Natural killer cell (primary cell): ENCODE measurements around the gene KMT2B. TPM values are rescaled to one million over a fixed set of nuclear protein-coding genes. Genes with fewer than 3 reads are reported as not detected.

ENCODE experiments used
- ATAC-seq, 3 donors: fragments of 150-1000 bp in 2 of 3; fragments of 200-7000 bp in 1 of 3; cut with Tn5 transposase; 1 replicate in 1 of 3; 2 replicates in 2 of 3; pipeline ENCODE4 v1.10.0; 2021; ENCODE audit warnings: mild to moderate bottlenecking in 2 of 3, moderate library complexity in 2 of 3
- DNase-seq, 2 donors: peaks; one replicate each; pipeline versions ENCODE4 v3.0.0 to v3.0.0-alpha.2; 2013 to 2021; ENCODE audit warnings: mixed read lengths in 1 of 2
- H3K27ac ChIP-seq: one replicate; pipeline ENCODE4 v1.5.1; 2013; ENCODE audit warnings: mild to moderate bottlenecking, low read length
- H3K27me3 ChIP-seq: one replicate; pipeline ENCODE4 v1.6.1; 2013; ENCODE audit warnings: low read length; ENCODE audit not compliant: control insufficient read depth, insufficient read depth
- H3K36me3 ChIP-seq: one replicate; pipeline ENCODE4 v1.6.1; 2013; ENCODE audit warnings: low read length; ENCODE audit not compliant: control insufficient read depth, insufficient read depth
- H3K4me1 ChIP-seq: one replicate; pipeline ENCODE4 v1.6.1; 2013; ENCODE audit warnings: low read length; ENCODE audit not compliant: control insufficient read depth, insufficient read depth
- H3K4me3 ChIP-seq: one replicate; pipeline ENCODE4 v1.5.1; 2013; ENCODE audit warnings: low read length
- H3K9me3 ChIP-seq: one replicate; pipeline ENCODE4 v1.6.1; 2013; ENCODE audit warnings: low read length; ENCODE audit not compliant: control insufficient read depth, insufficient read depth
- H3K27ac Mint-ChIP-seq, 2 donors: one replicate each; pipeline ENCODE4 v1.8.0; 2022; ENCODE audit warnings: mild to moderate bottlenecking in 2 of 2, mixed read lengths in 2 of 2, moderate library complexity in 1 of 2
- H3K27me3 Mint-ChIP-seq, 2 donors: one replicate each; pipeline ENCODE4 v1.8.0; 2022; ENCODE audit warnings: low read depth in 2 of 2, mixed read lengths in 2 of 2
- H3K36me3 Mint-ChIP-seq: one replicate; pipeline ENCODE4 v1.8.0; 2022; ENCODE audit warnings: mixed read lengths
- H3K4me1 Mint-ChIP-seq, 2 donors: one replicate each; pipeline ENCODE4 v1.8.0; 2022; ENCODE audit warnings: mixed read lengths in 2 of 2
- H3K4me3 Mint-ChIP-seq: one replicate; pipeline ENCODE4 v1.8.0; 2022; ENCODE audit warnings: mild to moderate bottlenecking, moderate library complexity, mixed read lengths
- H3K9me3 Mint-ChIP-seq, 2 donors: one replicate each; pipeline ENCODE4 v1.8.0; 2022; ENCODE audit warnings: mixed read lengths in 2 of 2
- WGBS: methylation state at CpG from one replicate; pipeline ENCODE4 v1.1.7; 2013; ENCODE audit warnings: missing lambda C conversion rate; ENCODE audit not compliant: insufficient coverage; 5-methylcytosine and 5-hydroxymethylcytosine counted together
- intact Hi-C: fragments of 100-400 bp; cut with micrococcal nuclease; formaldehyde crosslinking; loops from one replicate; pipeline ENCODE4 v1.14.2; 2022
- total RNA-seq, 4 donors: library from RNA; stranded (reverse); fragments of 120-200 nt in 1 of 4; gene quantifications; one replicate each; pipeline versions ENCODE4 v1.2.3 to v1.2.4, GENCODE V29; 2013 to 2022
- TF ChIP-seq, protein P1 (sequence below): fragments of 200-600 bp; IDR thresholded peaks from one replicate; pipeline ENCODE4 v1.8.0; 2022; ENCODE audit warnings: antibody characterized with exemption

The KMT2B gene
- total RNA-seq, 3 donors from 2014 or later (not counting 1 experiment from before 2014, with no cell fraction given), result 60.8 to 70.9 (median 70.7) TPM

- H3K27me3 Mint-ChIP-seq, result no peaks in the 10 kb centered on the region
- intact Hi-C loops, result no loop called here
- peaks cover 2 to 24% of the 10 kb centered on the region in 2 donors for H3K4me1 Mint-ChIP-seq
- no peak overlapping the region for H3K27ac Mint-ChIP-seq
- H3K36me3 Mint-ChIP-seq, result no peaks in the 10 kb centered on the region
- TF ChIP-seq, protein P1, sequence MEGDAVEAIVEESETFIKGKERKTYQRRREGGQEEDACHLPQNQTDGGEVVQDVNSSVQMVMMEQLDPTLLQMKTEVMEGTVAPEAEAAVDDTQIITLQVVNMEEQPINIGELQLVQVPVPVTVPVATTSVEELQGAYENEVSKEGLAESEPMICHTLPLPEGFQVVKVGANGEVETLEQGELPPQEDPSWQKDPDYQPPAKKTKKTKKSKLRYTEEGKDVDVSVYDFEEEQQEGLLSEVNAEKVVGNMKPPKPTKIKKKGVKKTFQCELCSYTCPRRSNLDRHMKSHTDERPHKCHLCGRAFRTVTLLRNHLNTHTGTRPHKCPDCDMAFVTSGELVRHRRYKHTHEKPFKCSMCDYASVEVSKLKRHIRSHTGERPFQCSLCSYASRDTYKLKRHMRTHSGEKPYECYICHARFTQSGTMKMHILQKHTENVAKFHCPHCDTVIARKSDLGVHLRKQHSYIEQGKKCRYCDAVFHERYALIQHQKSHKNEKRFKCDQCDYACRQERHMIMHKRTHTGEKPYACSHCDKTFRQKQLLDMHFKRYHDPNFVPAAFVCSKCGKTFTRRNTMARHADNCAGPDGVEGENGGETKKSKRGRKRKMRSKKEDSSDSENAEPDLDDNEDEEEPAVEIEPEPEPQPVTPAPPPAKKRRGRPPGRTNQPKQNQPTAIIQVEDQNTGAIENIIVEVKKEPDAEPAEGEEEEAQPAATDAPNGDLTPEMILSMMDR, result no peak
- no peaks in the 10 kb centered on the region for H3K27me3 ChIP-seq
- no peak overlapping the region for H3K27ac ChIP-seq
- no peak for ATAC-seq
- H3K36me3 ChIP-seq, result peaks cover 84% of the 10 kb centered on the region
- WGBS, result 96% methylated on average over 23 of the region's 23 CpGs
- no peaks in the 10 kb centered on the region for H3K9me3 Mint-ChIP-seq
- H3K4me3 Mint-ChIP-seq, result no peak overlapping the region
- no peaks in the 10 kb centered on the region for H3K4me1 ChIP-seq
- DNase-seq, result no peak
- H3K9me3 ChIP-seq, result no peaks in the 10 kb centered on the region
- H3K4me3 ChIP-seq, result no peak overlapping the region
These were observed 7.5 kb downstream of the KMT2B start for GRCh38 chr19:35725216-35725861.

DNA sequence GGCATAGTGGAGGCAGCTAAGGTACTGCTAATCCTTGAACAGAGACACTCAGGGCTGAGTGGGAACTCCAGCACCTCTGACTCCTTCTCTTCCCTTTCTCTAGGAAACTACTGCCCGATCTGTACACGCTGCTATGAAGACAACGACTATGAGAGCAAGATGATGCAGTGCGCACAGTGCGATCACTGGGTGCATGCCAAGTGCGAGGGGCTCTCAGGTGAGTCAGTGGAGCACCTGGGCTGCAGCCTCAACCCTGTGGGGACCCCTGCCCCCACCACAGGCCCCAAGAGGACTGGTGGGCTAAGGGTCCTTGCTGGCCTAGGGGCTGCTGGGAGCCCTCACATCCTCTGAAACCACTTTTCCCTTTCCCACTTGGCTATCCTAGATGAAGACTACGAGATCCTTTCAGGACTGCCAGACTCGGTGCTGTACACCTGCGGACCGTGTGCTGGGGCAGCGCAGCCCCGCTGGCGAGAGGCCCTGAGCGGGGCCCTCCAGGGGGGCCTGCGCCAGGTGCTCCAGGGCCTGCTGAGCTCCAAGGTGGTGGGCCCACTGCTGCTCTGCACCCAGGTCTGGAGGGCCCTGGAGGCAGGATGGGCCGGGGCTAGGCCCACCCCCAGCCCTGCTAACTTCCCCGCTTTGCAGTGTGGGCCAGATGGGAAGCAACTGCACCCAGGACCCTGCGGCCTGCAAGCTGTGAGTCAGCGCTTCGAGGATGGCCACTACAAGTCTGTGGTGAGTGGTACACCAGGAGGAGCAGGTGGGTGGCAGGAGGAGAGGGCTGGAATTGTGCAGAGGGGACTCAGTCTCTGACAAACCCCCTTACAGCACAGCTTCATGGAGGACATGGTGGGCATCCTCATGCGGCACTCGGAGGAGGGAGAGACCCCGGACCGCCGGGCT, 9.5 kb downstream of the KMT2B start:
- H3K27ac ChIP-seq, result no peak overlapping the region
- no peak for DNase-seq
- no peaks in the 10 kb centered on the region for H3K27me3 ChIP-seq
- TF ChIP-seq, protein P1, result no peak
- H3K4me1 Mint-ChIP-seq, result peaks cover 0 to 9% of the 10 kb centered on the region in 2 donors
- no peak overlapping the region for H3K27ac Mint-ChIP-seq
- H3K9me3 Mint-ChIP-seq, result no peaks in the 10 kb centered on the region
- intact Hi-C loops, result no loop called here
- no peak for ATAC-seq
- H3K36me3 ChIP-seq, result peaks cover 95% of the 10 kb centered on the region
- H3K4me3 Mint-ChIP-seq, result no peak overlapping the region
- H3K27me3 Mint-ChIP-seq, result no peaks in the 10 kb centered on the region
- H3K4me3 ChIP-seq, result no peak overlapping the region
- no peaks in the 10 kb centered on the region for H3K9me3 ChIP-seq
- no peaks in the 10 kb centered on the region for H3K36me3 Mint-ChIP-seq
- H3K4me1 ChIP-seq, result no peaks in the 10 kb centered on the region
- 96% methylated on average over 25 of the region's 25 CpGs for WGBS

GRCh38 chr19:35727956-35728706, 10.3 kb downstream of the KMT2B start:
- DNase-seq (no peak), ATAC-seq (no peak)
- no peak overlapping the region for H3K4me3 ChIP-seq
- H3K9me3 ChIP-seq, result no peaks in the 10 kb centered on the region
- no peak overlapping the region for H3K27ac Mint-ChIP-seq
- H3K4me1 Mint-ChIP-seq, result peaks cover 0 to 6% of the 10 kb centered on the region in 2 donors
- no peaks in the 10 kb centered on the region for H3K27me3 ChIP-seq
- H3K4me3 Mint-ChIP-seq, result no peak overlapping the region
- H3K36me3 ChIP-seq, result peaks cover 90% of the 10 kb centered on the region
- H3K27ac ChIP-seq, result no peak overlapping the region
- H3K36me3 Mint-ChIP-seq, result no peaks in the 10 kb centered on the region
- intact Hi-C loops, result no loop called here
- TF ChIP-seq, protein P1, result no peak
- H3K9me3 Mint-ChIP-seq, result no peaks in the 10 kb centered on the region
- 97% methylated on average over 19 of the region's 19 CpGs for WGBS
- no peaks in the 10 kb centered on the region for H3K27me3 Mint-ChIP-seq
- no peaks in the 10 kb centered on the region for H3K4me1 ChIP-seq
